Sciatic nerve (tissue), 2 donors: ENCODE results near the gene CD46. TPM values are rescaled to one million over a fixed set of nuclear protein-coding genes. Genes with fewer than 3 reads are reported as not detected.
"Not testable (repeated sequence)": the region's sequence is repeated elsewhere in the genome, so short reads cannot be mapped to it uniquely, and the experiment has no call there.

Experiments
- ATAC-seq: fragments of 200-7000 bp; cut with Tn5 transposase; one replicate; pipeline ENCODE4 v1.9.1; 2020; ENCODE audit warnings: mild to moderate bottlenecking, moderate library complexity
- DNase-seq: peaks from one replicate; pipeline ENCODE4 v3.0.0-alpha.2; 2020; ENCODE audit warnings: low spot score
- intact Hi-C: fragments of 100-400 bp; cut with DNase I; formaldehyde crosslinking; loops from one replicate; pipeline ENCODE4 v1.14.2; 2022
- total RNA-seq: library from RNA; stranded (reverse); fragmentation: NEBNext Ultra II Directional; extraction: Animal tissue kit (Norgen Biotek cat#: 25700); gene quantifications from one replicate; pipeline ENCODE4 v1.2.1, GENCODE V29; 2021
- donor health status: DM: no; HTN: no; CAD: no.
- donor health status: DM: no; HTN: no; CAD: no.

CD46 gene
- total RNA-seq, 1 donor from 2014 or later, result 186 TPM

DNA sequence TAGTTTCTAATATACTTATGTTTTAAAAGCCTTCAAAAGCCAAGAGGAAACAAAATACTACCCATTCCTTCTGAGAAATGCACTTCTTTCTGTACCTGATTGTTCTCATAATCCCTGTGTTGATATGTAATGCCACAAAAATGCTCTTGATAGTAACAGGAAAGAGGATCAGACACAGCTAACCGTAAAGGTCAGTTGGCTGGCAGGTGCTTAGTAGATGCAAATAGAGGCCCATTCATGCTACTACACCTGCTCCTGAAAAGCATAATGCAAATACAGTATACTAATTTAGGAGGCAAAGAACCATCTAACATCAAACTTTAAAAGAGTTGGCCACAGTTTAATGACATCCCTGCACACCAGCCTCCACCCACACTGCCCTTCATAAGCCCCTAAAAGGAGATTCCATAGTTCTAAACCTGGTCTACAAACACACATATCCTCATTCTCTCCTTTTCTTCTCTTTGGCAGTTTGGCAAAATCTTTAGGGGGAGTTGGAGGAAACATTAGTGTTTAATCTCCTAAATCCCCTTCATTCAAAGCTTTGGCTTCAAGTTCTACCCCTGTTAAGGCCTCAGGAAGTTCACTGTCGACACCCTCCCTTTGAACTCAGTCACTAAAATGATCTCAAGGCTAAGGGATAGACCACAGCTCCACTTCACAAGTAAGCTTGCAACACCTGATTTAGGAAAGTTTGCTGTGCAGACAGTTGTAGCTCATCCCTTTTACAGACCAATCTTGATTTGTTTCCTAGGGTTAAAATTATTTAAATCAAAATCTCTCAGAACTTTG is 2.9 kb upstream of the CD46 start:
- no peak for DNase-seq
- intact Hi-C loops, result no loop called here
- no peak for ATAC-seq

DNA sequence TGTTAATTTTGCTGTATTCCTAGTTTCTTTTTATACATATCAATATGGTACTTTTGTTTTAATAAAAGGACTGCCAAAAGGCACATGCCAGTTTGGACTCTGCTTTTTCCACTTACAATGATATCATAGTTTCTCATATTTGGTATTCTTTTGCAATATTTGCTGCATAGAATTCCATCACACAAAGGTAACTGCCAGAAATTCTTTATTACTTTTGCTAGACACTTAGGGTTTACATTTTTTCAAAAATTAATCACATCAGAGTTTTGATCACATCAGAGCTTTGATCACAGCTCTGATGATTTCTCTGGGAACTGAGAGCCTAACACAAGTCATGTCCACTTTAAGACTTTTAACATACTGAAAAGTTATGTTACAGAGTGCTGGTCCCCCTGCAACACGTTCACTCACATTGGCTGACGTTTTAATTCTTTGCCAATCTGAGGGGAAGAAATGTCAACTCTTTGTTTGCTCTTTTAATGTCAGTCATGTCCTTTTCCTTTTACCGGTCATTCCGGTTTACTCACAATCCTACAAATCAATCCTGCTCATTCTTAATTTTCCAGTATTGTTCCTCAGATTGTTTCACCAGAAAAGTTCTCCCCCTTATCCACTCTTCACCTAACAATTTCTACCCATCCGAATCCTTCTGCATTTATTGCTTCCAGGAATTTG is 1.1 kb upstream of the CD46 start:
- ATAC-seq (no peak), DNase-seq (no peak)
- intact Hi-C loops, result no loop called here

DNA sequence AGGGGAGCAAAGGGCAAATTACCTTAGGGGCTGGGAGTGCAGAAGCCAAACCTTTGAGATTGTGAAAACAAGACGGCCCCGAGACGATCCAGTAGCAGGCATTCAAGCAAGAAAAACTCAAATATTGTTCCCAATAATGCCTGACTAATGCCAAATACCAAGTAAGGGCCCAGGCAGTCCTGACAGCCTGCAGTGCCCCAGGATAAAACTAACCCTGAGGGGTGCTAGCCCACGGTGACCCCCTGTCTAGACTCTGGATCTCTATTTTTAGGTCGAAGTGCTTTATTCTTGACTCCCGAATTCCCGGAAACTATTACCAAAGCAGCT is 428 bp upstream of the CD46 start:
- ATAC-seq, intact Hi-C loops, DNase-seq: not testable (repeated sequence)

- intact Hi-C loops, result no loop called here
- DNase-seq, result no peak
- ATAC-seq, result peak; percentile 50
These were observed 673 bp downstream of the CD46 start for GRCh38 chr1:207752456-207752998.

- ATAC-seq, result no peak
- intact Hi-C loops, result no loop called here
- no peak for DNase-seq
These were observed 1.8 kb downstream of the CD46 start for GRCh38 chr1:207753611-207754010.

- no peak for ATAC-seq
- DNase-seq, result no peak
- intact Hi-C loops, result no loop called here
These were observed 2.2 kb downstream of the CD46 start for GRCh38 chr1:207754011-207754410.

GRCh38 chr1:207754974-207755700 is 3.3 kb downstream of the CD46 start:
- ATAC-seq, result no peak
- intact Hi-C loops, result no loop called here

GRCh38 chr1:207755846-207756693 is 4.2 kb downstream of the CD46 start:
- ATAC-seq (no peak), DNase-seq (no peak)
- intact Hi-C loops, result no loop called here

More at GRCh38 chr1:207754974-207755700, 3.3 kb downstream of the CD46 start:
- DNase-seq, result no peak

GRCh38 chr1:207762622-207763021 is 10.8 kb downstream of the CD46 start:
- ATAC-seq, result no peak
- intact Hi-C loops, result no loop called here
- no peak for DNase-seq

DNA sequence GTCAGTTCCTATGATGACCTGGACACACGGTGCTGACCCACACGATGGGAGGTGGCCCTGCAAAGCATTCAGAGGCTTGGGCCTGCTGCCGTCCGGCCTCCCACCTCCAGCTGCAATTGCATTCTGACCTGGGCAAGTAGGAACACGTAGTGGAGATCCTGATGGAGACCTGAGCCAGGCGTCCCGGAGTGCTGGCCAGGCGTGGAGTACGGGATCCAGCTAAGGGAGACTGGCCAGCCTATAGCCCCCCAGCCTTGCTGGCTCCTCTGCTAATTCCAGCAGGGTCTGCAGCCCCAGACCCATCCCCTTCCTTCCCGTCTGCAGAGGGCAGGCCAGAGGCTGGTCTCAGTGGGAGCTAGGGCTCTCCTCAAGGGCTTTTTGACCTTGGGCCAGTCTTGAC is 11.2 kb downstream of the CD46 start:
- intact Hi-C loops, result no loop called here
- DNase-seq (no peak), ATAC-seq (no peak)

GRCh38 chr1:207763972-207764371 is 12.1 kb downstream of the CD46 start:
- DNase-seq (no peak), ATAC-seq (no peak)
- intact Hi-C loops, result no loop called here

DNA sequence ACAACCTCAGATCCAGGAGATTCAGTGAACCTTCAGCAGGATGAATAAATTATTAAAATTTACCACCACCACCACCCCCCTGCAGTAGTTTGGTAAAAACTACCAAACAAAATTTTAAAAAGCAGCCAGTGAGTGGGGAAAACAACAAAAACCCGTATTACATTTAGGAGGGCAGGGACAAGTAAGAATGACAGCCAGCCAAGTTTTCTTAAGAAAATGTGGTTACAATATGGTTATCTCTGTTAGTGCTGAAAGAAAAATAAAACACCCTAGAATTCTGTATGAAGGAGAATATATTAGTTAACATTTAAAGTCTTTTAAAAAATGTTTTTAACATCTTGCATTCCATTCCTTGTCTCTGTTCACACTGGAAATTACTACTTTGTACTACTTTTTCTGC is 14.7 kb downstream of the CD46 start:
- no peak for ATAC-seq

DNA sequence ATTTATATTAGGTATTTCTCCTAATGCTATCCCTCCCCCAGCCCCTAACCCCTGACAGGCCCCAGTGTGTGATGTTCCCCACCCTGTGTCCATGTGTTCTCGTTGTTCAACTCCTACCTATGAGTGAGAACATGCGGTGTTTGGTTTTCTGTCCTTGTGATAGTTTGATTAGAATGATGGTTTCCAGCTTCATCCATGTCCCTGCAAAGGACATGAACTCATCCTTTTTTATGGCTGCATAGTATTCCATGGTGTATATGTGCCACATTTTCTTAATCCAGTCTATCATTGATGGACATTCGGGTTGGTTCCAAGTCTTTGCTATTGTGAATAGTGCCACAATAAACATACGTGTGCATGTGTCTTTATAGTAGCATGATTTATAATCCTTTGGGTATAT is 18.7 kb downstream of the CD46 start:
- intact Hi-C loops, ATAC-seq, DNase-seq: not testable (repeated sequence)

More for the DNA sequence above, 14.7 kb downstream of the CD46 start:
- intact Hi-C loops, result no loop called here
- DNase-seq, result no peak

DNA sequence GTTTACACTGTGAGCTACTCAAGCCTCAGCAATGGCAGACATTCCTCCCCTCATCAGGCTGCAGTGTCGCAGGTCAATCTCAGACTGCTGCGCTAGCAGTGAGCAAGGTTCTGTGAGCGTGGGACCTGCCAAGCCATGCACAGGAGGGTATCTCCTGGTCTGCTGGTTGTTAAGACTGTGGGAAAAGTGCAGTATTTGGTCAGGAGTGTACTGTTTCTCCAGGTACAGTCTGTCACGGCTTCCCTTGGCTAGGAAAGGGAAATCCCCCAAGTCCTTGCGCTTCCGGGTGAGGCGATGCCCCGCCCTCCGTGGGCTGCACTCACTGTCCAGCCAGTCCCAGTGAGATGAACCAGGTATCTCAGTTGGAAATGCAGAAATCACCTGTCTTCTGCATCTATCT is 24.2 kb downstream of the CD46 start:
- ATAC-seq, DNase-seq, intact Hi-C loops: not testable (repeated sequence)

- ATAC-seq, intact Hi-C loops, DNase-seq: not testable (repeated sequence)
These were observed 25.6 kb downstream of the CD46 start for GRCh38 chr1:207777412-207777811.

DNA sequence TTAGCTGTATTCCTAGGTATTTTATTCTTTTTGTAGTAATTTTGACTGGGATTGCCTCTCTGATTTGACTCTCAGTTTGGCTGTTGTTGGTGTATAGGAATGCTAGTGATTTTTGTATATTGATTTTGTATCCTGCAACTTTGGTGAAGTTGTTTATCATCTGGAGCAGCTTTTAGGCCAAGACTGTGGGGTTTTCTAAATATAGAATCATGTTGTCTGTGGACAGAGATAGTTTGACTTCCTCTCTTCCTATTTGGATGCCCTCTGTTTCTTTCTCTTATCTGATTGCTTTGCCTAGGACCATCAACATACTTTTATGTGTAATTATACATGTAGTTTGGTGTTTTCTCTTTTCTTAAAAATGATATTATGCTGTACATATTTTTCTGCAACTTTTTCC is 27.2 kb downstream of the CD46 start:
- ATAC-seq, result no peak
- no peak for DNase-seq
- intact Hi-C loops, result no loop called here

GRCh38 chr1:207781312-207781711 is 29.5 kb downstream of the CD46 start:
- intact Hi-C loops, result no loop called here
- DNase-seq, result no peak
- ATAC-seq, result no peak

GRCh38 chr1:207787776-207788175 is 35.9 kb downstream of the CD46 start:
- ATAC-seq (no peak), DNase-seq (no peak)
- intact Hi-C loops, result no loop called here

GRCh38 chr1:207789386-207789785 is 37.5 kb downstream of the CD46 start:
- ATAC-seq, result no peak
- DNase-seq, result no peak
- intact Hi-C loops, result no loop called here
